Activated B cell treated with CpG ODN at 0.5 μM for 24 hours (primary cell): ENCODE data around the gene TPM2. TPM values are rescaled to one million over a fixed set of nuclear protein-coding genes. Genes with fewer than 3 reads are reported as not detected.

Source experiments
- ATAC-seq: fragments of 200-7000 bp; cut with Tn5 transposase; one replicate; pipeline ENCODE4 v1.10.0; 2021; ENCODE audit warnings: low read depth, mild to moderate bottlenecking, moderate library complexity
- CTCF ChIA-PET: fragments of 350-600 bp; sonication (Branson Sonifier 250); formaldehyde crosslinking; loops from one replicate; lab custom pipeline; 2021; ENCODE audit warnings: antibody characterized with exemption; lab: Charles Lee
- POLR2A ChIA-PET: fragments of 350-600 bp; sonication (Branson Sonifier 250); formaldehyde crosslinking; loops from one replicate; lab custom pipeline; 2021; ENCODE audit warnings: antibody characterized with exemption; lab: Charles Lee
- DNase-seq: peaks from one replicate; pipeline ENCODE4 v3.0.0; 2022
- H3K27ac Mint-ChIP-seq: one replicate; pipeline ENCODE4 v1.8.0; 2020; ENCODE audit warnings: mixed read lengths
- H3K27me3 Mint-ChIP-seq: one replicate; pipeline ENCODE4 v1.8.0; 2021; ENCODE audit warnings: mixed read lengths
- H3K36me3 Mint-ChIP-seq: one replicate; pipeline ENCODE4 v1.8.0; 2021; ENCODE audit warnings: low read depth, mixed read lengths
- H3K4me1 Mint-ChIP-seq: one replicate; pipeline ENCODE4 v1.8.0; 2021; ENCODE audit warnings: mixed read lengths
- H3K4me3 Mint-ChIP-seq: one replicate; pipeline ENCODE4 v1.8.0; 2020; ENCODE audit warnings: mild to moderate bottlenecking, mixed read lengths
- H3K9me3 Mint-ChIP-seq: one replicate; pipeline ENCODE4 v1.8.0; 2020; ENCODE audit warnings: mixed read lengths
- intact Hi-C: fragments of 100-400 bp; cut with micrococcal nuclease; formaldehyde crosslinking; loops from one replicate; pipeline ENCODE4 v1.15.1; 2024
- total RNA-seq: library from RNA; stranded (reverse); gene quantifications from 2 replicates; pipeline ENCODE4 v1.2.3, GENCODE V29; 2022
- TF ChIP-seq, protein P1 (sequence below): fragments of 200-600 bp; IDR thresholded peaks from one replicate; pipeline ENCODE4 v1.8.0; 2022; ENCODE audit warnings: antibody characterized with exemption, mild to moderate bottlenecking

The TPM2 gene
- total RNA-seq, 1 donor from 2014 or later = 2.0 TPM

DNA sequence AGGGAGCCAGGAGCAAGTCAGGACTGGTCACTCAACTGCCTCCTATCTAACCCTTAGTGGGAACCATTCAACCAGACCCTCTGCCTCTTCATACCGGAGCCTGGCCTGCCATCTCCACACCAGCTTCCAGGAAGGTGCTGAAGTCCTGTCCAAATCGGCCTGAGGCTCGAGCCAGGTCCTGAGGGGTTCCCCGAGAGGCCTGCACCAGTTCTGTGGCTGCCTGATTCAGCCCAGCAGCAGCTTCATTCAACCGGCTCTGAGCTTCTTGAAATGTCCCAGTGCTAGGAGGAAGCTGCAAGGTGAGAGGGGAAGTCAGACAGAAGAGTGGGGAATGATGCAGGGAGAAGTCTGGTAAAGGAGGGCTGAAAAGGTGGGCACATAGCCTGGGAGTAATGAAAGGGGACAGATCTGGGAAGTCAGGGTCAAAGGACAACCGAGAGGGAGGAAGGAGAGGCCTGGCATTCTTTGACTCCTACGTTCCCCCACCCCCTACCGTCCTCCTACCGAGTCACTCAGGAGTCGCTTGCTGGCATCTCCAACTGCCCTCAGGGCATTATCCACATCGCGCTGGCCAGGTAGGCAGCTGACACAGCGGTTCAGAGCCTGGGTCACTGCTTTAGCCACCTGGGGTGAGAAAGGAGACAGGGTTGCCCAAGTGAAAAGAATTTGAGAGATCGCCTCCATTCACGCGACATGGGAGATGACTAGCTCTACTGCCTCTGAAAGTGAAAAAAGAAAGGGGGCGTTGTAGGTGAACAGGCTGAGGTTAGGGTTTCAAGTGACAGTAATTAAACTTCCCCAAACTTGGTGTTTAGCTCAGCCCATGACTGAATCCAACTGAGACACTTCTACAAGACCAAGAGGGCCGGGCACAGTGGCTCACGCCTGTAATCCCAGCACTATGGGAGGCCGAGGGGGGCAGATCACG lies 22.0 kb upstream of the TPM2 start:
- H3K4me3 Mint-ChIP-seq = no peak overlapping the region
- ChIA-PET CTCF (interaction anchor here (1.3 kb wide), 1 partner anchor 15 kb away, joined by 4 read pairs; no protein-coding TSS in a partner anchor), POLR2A (interaction anchor here (0.6 to 1.3 kb wide), 2 partner anchors 32 to 64 kb away, joined by 3 to 4 read pairs; no protein-coding TSS in a partner anchor)
- DNase-seq (no peak), ATAC-seq (no peak)
- intact Hi-C loops = no loop called here
- TF ChIP-seq, protein P1, sequence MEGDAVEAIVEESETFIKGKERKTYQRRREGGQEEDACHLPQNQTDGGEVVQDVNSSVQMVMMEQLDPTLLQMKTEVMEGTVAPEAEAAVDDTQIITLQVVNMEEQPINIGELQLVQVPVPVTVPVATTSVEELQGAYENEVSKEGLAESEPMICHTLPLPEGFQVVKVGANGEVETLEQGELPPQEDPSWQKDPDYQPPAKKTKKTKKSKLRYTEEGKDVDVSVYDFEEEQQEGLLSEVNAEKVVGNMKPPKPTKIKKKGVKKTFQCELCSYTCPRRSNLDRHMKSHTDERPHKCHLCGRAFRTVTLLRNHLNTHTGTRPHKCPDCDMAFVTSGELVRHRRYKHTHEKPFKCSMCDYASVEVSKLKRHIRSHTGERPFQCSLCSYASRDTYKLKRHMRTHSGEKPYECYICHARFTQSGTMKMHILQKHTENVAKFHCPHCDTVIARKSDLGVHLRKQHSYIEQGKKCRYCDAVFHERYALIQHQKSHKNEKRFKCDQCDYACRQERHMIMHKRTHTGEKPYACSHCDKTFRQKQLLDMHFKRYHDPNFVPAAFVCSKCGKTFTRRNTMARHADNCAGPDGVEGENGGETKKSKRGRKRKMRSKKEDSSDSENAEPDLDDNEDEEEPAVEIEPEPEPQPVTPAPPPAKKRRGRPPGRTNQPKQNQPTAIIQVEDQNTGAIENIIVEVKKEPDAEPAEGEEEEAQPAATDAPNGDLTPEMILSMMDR = no peak
- H3K27ac Mint-ChIP-seq = no peak overlapping the region
- H3K9me3 Mint-ChIP-seq = no peaks in the 10 kb centered on the region
- peaks cover 65% of the 10 kb centered on the region for H3K36me3 Mint-ChIP-seq
- H3K27me3 Mint-ChIP-seq = no peaks in the 10 kb centered on the region
- no peaks in the 10 kb centered on the region for H3K4me1 Mint-ChIP-seq

DNA sequence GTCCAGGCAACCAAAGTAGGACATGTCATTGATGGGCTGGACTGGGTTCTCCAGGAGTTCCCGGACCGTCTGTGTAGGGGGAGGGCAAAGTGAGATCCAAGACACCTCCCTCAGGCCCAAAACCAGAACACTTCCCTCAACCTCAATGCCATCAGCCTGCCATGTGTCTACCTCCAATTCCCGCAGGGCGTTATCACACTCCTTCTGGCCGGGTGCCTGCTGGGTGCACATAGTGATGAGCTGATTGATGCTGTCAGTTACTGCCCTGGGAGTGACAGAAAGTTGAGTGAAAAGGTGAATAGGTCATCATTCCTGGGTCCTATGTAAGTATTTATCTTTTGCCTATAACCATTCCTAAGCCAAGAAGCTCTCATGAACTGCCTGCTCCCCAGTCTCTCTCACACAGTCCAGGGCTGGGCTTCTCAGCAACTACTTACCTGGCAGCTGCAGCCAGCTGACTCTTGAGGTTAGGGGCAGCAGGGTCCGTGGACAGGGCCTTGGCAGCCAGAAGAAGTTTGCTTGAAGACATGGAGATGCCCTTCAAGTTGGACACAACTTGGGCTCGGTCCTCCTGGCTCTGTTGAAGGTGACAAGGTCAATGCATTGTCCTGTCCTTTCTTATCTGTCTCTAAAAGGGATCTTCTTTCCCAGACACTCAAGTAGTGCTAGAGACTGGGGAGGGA lies 21.2 kb upstream of the TPM2 start:
- H3K36me3 Mint-ChIP-seq = peaks cover 58% of the 10 kb centered on the region
- DNase-seq (no peak), ATAC-seq (no peak)
- H3K27me3 Mint-ChIP-seq = no peaks in the 10 kb centered on the region
- H3K9me3 Mint-ChIP-seq = no peaks in the 10 kb centered on the region
- no peak overlapping the region for H3K27ac Mint-ChIP-seq
- H3K4me1 Mint-ChIP-seq = no peaks in the 10 kb centered on the region
- POLR2A ChIA-PET = interaction anchor here (1.1 kb wide), 2 partner anchors 9 to 106 kb away, joined by 3 to 5 read pairs; partner anchors contain the start of gene TESK1
- CTCF ChIA-PET = interaction anchor here (1.3 kb wide), 1 partner anchor 14 kb away, joined by 4 read pairs; no protein-coding TSS in a partner anchor
- TF ChIP-seq, protein P1 = no peak
- intact Hi-C loops = no loop called here
- no peak overlapping the region for H3K4me3 Mint-ChIP-seq

DNA sequence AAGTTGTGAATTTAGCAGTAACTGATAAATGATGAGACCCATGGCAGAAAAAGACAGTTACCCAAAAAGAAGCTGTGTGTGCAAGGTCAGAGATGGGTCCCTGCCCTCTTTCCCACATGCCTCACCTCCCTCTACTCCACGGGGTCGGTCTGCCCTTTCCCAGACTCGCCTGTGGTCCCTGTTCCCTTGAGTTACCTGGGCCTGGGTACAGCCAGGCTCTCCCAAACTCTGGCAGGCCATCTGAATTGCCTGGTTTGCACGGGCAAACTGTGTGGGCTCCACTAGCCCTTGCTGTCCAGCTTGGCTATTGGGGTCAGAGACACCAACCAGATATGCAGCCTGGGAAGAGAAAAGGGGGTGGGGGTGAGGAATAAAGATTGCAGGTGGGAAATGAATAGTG lies 18.4 kb upstream of the TPM2 start:
- H3K27ac Mint-ChIP-seq = no peak overlapping the region
- ATAC-seq (no peak), DNase-seq (no peak)
- CTCF ChIA-PET = interaction anchor here (5.5 kb wide), 1 partner anchor 12 kb away, joined by 37 read pairs; no protein-coding TSS in a partner anchor
- H3K9me3 Mint-ChIP-seq = no peaks in the 10 kb centered on the region
- no peaks in the 10 kb centered on the region for H3K4me1 Mint-ChIP-seq
- POLR2A ChIA-PET = no interaction called here
- H3K4me3 Mint-ChIP-seq = no peak overlapping the region
- intact Hi-C loops = no loop called here
- peaks cover 30% of the 10 kb centered on the region for H3K36me3 Mint-ChIP-seq
- TF ChIP-seq, protein P1 = no peak
- H3K27me3 Mint-ChIP-seq = no peaks in the 10 kb centered on the region

DNA sequence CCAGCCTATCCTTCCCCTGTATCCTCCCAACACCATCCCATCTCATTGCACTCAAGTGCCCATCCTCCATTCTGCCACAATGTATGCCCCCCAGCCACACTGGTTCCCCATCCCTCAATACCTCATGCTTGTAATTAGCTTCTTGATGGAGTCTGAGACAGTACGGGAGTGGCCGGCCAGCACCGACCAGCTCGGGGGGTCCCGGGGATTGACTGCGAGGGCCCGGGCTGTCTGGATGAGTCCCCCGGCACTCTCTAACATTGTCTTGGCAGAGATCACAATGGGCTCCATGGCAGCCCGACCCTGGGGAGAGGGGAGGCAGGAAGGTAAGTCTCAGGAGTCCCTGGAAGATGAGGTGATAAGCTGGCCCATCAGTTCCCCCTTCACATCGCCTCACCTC lies 17.2 kb upstream of the TPM2 start:
- CTCF ChIA-PET = interaction anchor here (1.2 to 5.5 kb wide), 2 partner anchors 11 to 46 kb away, joined by 3 to 37 read pairs; no protein-coding TSS in a partner anchor

More for the DNA sequence above, 17.2 kb upstream of the TPM2 start:
- H3K27me3 Mint-ChIP-seq = no peaks in the 10 kb centered on the region
- no peak for DNase-seq
- H3K36me3 Mint-ChIP-seq = peaks cover 18% of the 10 kb centered on the region
- TF ChIP-seq, protein P1 = no peak
- no peaks in the 10 kb centered on the region for H3K4me1 Mint-ChIP-seq
- H3K9me3 Mint-ChIP-seq = no peaks in the 10 kb centered on the region
- no peak overlapping the region for H3K4me3 Mint-ChIP-seq
- intact Hi-C loops = no loop called here
- no peak overlapping the region for H3K27ac Mint-ChIP-seq
- ATAC-seq = no peak
- POLR2A ChIA-PET = no interaction called here
